Subcutaneous adipose tissue (tissue), 4 donors: ENCODE measurements around the gene STUM. TPM values are rescaled to one million over a fixed set of nuclear protein-coding genes. Genes with fewer than 3 reads are reported as not detected.

Source experiments
- CTCF ChIP-seq: fragments of 450-650 bp; IDR thresholded peaks from one replicate; pipeline ENCODE4 v1.5.1; 2016; ENCODE audit warnings: low read depth, mild to moderate bottlenecking, control low read depth, antibody characterized with exemption, moderate library complexity
- total RNA-seq, 4 donors: library from RNA; depleted of rRNA; stranded (reverse); fragments of >200 nt; gene quantifications; one replicate each; pipeline ENCODE4 v1.1.0, GENCODE V29; 2016

The STUM gene
- total RNA-seq, 4 donors from 2014 or later: 0.16 to 4.1 (median 1.4) TPM

DNA sequence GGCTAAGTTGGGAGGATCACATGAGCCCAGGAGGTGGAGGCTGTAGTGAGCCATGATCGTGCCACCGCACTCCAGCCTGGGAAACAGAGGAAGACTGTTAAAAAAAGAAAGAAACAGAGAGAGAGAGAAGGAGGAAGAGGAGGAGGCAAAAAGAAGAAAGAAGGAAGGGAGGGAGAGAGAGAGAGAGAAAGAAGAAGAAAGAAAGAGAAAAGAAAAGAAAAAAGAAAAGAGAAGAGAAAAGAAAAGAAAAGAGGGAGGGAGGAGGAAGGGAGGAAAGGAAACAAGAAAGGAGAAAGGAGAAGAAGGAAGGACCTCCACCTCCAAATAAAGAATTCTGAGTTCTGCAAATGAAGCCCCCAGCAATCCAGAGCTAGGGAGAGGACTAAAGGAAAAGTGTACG, 82.0 kb downstream of the STUM start:
- no peak for TF ChIP-seq CTCF

GRCh38 chr1:226631229-226632000, 82.9 kb downstream of the STUM start:
- no peak for TF ChIP-seq CTCF

- TF ChIP-seq CTCF: no peak
Observed at GRCh38 chr1:226632169-226632879, 83.8 kb downstream of the STUM start.

DNA sequence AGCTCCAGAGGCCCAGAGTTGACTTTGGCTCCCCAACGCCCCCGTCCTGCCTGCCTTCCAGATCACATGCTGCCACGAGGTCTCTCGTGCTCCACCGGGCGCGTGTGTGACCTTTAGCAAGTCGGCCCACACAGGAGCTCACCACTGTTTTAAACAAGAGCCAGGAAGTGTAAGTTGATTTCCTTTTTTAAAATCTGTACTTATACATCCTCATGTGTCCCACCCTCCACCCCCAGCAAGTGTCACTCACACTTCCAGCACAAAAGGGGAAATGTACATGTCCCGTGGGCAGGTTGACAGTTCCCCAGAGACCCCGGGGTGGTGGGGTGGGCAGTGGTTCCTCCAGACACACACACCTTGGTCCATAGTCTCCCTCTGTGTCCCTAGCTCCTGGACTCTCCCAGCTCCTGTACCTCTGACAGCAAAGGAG, 84.4 kb downstream of the STUM start:
- TF ChIP-seq CTCF: no peak

GRCh38 chr1:226633541-226634165, 85.1 kb downstream of the STUM start:
- TF ChIP-seq CTCF: no peak

- no peak for TF ChIP-seq CTCF
Observed at GRCh38 chr1:226634166-226634588, 85.6 kb downstream of the STUM start.
